Psoas muscle (tissue), 8 donors: ENCODE data around the gene SYNGR1. TPM values are rescaled to one million over a fixed set of nuclear protein-coding genes. Genes with fewer than 3 reads are reported as not detected.

ENCODE experiments used
- ATAC-seq, 4 donors: fragments of 200-7000 bp; cut with Tn5 transposase; one replicate each; pipeline ENCODE4 v1.9.1; 2020; ENCODE audit warnings: moderate library complexity in 3 of 4, mild to moderate bottlenecking in 2 of 4
- DNase-seq, 2 donors: peaks; one replicate each; pipeline ENCODE4 v3.0.0-alpha.2; 2020
- H3K27ac ChIP-seq: fragments of 200-600 bp; one replicate; pipeline ENCODE4 v1.8.0; 2022
- H3K27me3 ChIP-seq, 3 donors: fragments of 200-600 bp in 1 of 3; one replicate each; pipeline versions ENCODE4 v1.6.1 to v1.8.0; 2013 to 2022; ENCODE audit warnings: low read length in 2 of 3, mild to moderate bottlenecking in 2 of 3, moderate library complexity in 1 of 3; ENCODE audit not compliant: insufficient read depth in 3 of 3
- H3K36me3 ChIP-seq, 2 donors: fragments of 200-600 bp in 1 of 2; one replicate each; pipeline versions ENCODE4 v1.6.1 to v1.8.0; 2013 to 2022; ENCODE audit warnings: low read depth in 1 of 2, mild to moderate bottlenecking in 1 of 2, moderate library complexity in 1 of 2; ENCODE audit not compliant: insufficient read depth in 1 of 2
- H3K4me1 ChIP-seq: fragments of 200-600 bp; one replicate; pipeline ENCODE4 v1.8.0; 2022
- H3K4me3 ChIP-seq: fragments of 200-600 bp; one replicate; pipeline ENCODE4 v1.8.0; 2022; ENCODE audit warnings: mild to moderate bottlenecking
- H3K9me3 ChIP-seq: fragments of 200-600 bp; one replicate; pipeline ENCODE4 v1.8.0; 2022
- WGBS, 3 donors: extraction: QIAGEN DNeasy Blood & Tissue Kit; methylation state at CpG; one replicate each; pipeline versions ENCODE4 v1.1.6 to v1.1.7; 2013; 5-methylcytosine and 5-hydroxymethylcytosine counted together
- intact Hi-C, 2 donors: fragments of 100-400 bp; cut with DNase I; formaldehyde crosslinking; loops; one replicate each; pipeline versions ENCODE4 v1.11.0 to v1.14.2; 2022
- polyA plus RNA-seq, 3 donors: library from polyadenylated mRNA; stranded (reverse); fragments of 200-250 nt; gene quantifications; one replicate each; pipeline ENCODE4 v1.2.3, GENCODE V29; 2013
- total RNA-seq, 4 donors: library from RNA; stranded (reverse); fragmentation: NEBNext Ultra II Directional in 2 of 4; extraction: Animal tissue kit (Norgen Biotek cat#: 25700) in 2 of 4; gene quantifications; one replicate each; pipeline versions ENCODE4 v1.2.1 to v1.2.4, GENCODE V29; 2021 to 2023
- TF ChIP-seq, protein P1 (sequence below): fragments of 200-600 bp; IDR thresholded peaks from one replicate; pipeline ENCODE4 v1.8.0; 2022; ENCODE audit warnings: antibody characterized with exemption
- donor health status: healthy with polysubstance abuse.
- donor health status: DM: no; HTN: no; CAD: no; lungs with moderate emphysema.
- donor health status: Bipolar disorder and iron deficiency.
- donor health status: healthy.
- donor health status: DM: yes; HTN: yes; CAD: no.
- donor health status: DM: no; HTN: no; CAD: no.
- donor health status: DM: no; HTN: no; CAD: no.
- donor health status: DM: yes; HTN: yes; CAD: no.

Gene SYNGR1
- total and polyA plus RNA-seq, 7 donors: 15.3 to 39.9 (median 20.4) TPM

DNA sequence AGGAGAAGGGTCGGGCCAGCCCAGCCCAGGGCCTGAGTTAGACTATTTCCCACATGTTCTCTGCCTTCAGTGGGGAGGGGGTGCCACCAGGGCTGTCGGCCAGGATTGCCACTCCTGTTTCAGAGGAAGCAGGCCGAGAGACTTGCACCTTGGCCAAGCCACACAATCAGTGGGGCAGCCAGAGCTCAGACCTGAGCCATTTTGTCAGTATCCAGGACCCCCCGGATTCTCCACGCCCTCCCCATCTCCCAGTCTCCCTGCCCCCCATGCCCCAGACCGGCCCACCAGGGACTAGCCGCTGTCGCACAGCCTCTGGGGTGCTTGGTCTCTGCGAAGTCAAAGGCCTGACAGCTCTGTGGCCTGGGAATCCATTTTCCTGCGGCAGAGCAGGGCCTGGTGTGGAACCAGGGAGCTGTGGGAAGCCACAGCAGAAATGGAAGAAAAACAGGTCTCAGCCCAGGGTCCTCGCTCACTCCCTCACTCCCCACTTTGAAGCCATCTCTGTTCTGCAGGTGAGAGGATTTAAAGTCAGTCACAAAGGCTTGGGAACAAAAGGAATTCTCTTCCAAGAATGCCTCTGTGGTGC, 81.5 kb downstream of the SYNGR1 start:
- peak; percentile 1 to 45 (median 16) for ATAC-seq
- no peaks in the 10 kb centered on the region for H3K27me3 ChIP-seq
- H3K4me3 ChIP-seq: no peak overlapping the region
- H3K9me3 ChIP-seq: no peaks in the 10 kb centered on the region
- no peak for DNase-seq
- H3K36me3 ChIP-seq: peaks cover 0 to 48% of the 10 kb centered on the region in 2 donors
- intact Hi-C loops: no loop called here
- H3K27ac ChIP-seq: peak overlapping the region; percentile 85
- TF ChIP-seq, protein P1, sequence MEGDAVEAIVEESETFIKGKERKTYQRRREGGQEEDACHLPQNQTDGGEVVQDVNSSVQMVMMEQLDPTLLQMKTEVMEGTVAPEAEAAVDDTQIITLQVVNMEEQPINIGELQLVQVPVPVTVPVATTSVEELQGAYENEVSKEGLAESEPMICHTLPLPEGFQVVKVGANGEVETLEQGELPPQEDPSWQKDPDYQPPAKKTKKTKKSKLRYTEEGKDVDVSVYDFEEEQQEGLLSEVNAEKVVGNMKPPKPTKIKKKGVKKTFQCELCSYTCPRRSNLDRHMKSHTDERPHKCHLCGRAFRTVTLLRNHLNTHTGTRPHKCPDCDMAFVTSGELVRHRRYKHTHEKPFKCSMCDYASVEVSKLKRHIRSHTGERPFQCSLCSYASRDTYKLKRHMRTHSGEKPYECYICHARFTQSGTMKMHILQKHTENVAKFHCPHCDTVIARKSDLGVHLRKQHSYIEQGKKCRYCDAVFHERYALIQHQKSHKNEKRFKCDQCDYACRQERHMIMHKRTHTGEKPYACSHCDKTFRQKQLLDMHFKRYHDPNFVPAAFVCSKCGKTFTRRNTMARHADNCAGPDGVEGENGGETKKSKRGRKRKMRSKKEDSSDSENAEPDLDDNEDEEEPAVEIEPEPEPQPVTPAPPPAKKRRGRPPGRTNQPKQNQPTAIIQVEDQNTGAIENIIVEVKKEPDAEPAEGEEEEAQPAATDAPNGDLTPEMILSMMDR: no peak
- H3K4me1 ChIP-seq: peaks cover 33% of the 10 kb centered on the region
- 62 to 76% (median 63%) methylated on average over 11 of the region's 11 CpGs for WGBS, 3 donors

DNA sequence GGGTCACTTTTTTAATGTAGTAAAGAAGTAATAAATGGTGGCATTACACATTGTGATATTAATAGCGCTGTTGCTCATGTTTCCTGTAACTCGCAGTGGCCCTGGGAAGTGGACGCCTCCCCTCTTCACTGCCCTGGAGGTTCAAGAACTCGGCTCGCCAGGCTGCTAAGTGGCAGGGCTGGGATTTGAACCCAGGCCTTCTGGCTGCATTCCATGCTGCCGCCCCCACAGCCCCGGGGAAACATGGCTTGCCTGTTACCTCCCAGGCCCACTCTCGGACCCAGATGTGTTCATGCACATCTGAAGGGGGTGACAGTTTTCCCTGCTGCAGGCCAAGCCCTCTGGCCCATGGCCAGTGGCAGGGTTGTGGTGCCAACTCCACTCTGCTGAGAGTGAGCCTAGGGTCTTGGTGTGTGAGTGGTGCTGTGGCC, 82.0 kb downstream of the SYNGR1 start:
- Histone ChIP-seq H3K27me3 (no peaks in the 10 kb centered on the region), H3K9me3 (no peaks in the 10 kb centered on the region), H3K36me3 (peaks cover 0 to 43% of the 10 kb centered on the region in 2 donors), H3K4me3 (no peak overlapping the region), H3K27ac (peak overlapping the region; percentile 85), H3K4me1 (peaks cover 30% of the 10 kb centered on the region)
- intact Hi-C loops: no loop called here
- ATAC-seq: peak; percentile 81 to 95 (median 91)
- TF ChIP-seq, protein P1: no peak
- DNase-seq: peak; percentile 56 to 82
- 11 to 24% (median 20%) methylated on average over 8 of the region's 8 CpGs for WGBS, 3 donors

DNA sequence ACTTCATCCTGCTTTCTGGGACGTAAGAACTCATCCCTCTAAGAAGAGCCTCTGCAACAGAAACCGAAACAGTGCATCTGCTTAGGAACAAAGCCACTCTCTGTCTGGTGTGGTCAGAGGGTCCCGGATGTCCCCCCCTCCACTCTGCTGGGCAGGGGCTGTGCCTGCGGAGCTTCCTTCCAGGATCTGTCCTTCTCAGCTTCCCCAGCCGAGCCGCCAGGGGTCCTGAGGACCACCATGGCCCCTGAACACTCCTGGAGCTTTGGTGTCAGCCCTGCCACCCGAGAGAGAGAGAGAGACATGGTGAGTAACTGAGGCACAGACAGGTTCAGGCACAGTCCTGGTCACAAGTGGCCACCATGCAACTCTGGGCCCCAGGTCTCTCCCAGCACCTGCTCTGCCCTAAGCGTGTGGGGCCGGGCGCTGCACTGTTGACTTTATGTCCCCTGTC, 82.6 kb downstream of the SYNGR1 start:
- Histone ChIP-seq H3K27ac (peak overlapping the region; percentile 85), H3K36me3 (peaks cover 0 to 38% of the 10 kb centered on the region in 2 donors), H3K9me3 (no peaks in the 10 kb centered on the region), H3K27me3 (no peaks in the 10 kb centered on the region), H3K4me3 (no peak overlapping the region), H3K4me1 (peaks cover 35% of the 10 kb centered on the region)
- ATAC-seq (no peak), DNase-seq (peak in 1 of 2 donors; percentile 4)
- intact Hi-C loops: no loop called here
- TF ChIP-seq, protein P1: no peak
- 74 to 82% (median 80%) methylated on average over 9 to 10 of the region's 10 CpGs for WGBS, 3 donors

DNA sequence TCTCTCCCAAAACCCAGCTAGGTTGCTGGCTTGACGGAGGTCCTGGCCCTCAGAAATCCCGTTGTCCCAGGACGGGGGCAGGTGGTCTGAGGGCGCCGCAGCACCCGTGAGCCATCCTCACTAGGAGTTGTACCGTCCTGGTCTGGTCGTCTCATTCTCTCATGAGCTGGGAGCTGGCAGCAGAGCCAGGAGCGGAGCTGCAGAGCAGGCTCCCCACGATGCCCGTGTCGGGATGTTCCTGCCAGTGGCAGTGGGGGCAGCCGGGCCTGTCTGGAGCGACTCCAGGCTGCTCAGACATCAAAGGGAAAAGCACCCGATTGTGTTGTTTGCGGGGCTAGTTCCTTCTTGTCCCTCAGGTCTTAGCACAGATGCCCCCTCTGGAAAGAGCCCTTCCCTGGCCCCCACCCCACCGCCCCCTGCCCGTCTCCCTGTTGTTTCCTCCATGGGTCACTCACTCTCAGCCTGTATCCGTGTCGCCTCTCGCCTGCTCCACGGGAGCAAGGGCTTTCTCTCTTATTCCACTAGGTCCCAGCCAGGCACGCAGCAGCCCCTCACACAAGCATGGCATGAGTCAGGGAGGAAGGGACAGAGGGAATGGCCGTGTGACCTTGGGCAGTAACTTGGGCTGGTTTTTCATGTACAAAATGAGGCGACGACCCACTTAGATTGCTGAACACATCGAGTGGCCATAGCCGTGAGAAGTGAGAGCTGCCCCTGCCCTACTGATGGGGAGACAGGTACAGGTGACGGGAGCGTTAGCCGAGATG, 83.9 kb downstream of the SYNGR1 start:
- ATAC-seq (no peak), DNase-seq (peak in 1 of 2 donors; percentile 9)
- 77 to 87% (median 81%) methylated on average over 31 of the region's 31 CpGs for WGBS, 3 donors
- Histone ChIP-seq H3K4me3 (no peak overlapping the region), H3K27ac (peak overlapping the region; percentile 85), H3K36me3 (peaks cover 0 to 25% of the 10 kb centered on the region in 2 donors), H3K27me3 (no peaks in the 10 kb centered on the region), H3K9me3 (no peaks in the 10 kb centered on the region), H3K4me1 (peaks cover 39% of the 10 kb centered on the region)
- TF ChIP-seq, protein P1: no peak
- intact Hi-C loops: no loop called here
